SK-N-MC (cell line): ENCODE data around the gene PRX.

Experiments used
- EZH2 ChIP-seq: fragments of 200-600 bp; sonication (generic); IDR thresholded peaks from one replicate; pipeline ENCODE4 v1.6.1; 2017; ENCODE audit warnings: antibody characterized with exemption
- FOXP2 ChIP-seq: optimal IDR thresholded peaks from 2 replicates; pipeline ENCODE3; 2011; ENCODE audit warnings: mild to moderate bottlenecking, moderate library complexity; ENCODE audit not compliant: insufficient read depth; ENCODE audit errors: extremely low read length, control extremely low read depth
- POLR2AphosphoS5 ChIP-seq: IDR thresholded peaks from 2 replicates; pipeline ENCODE4 v1.6.1; 2012; ENCODE audit warnings: mild to moderate bottlenecking, low read depth, low read length, borderline replicate concordance

GRCh38 chr19:40438284-40438683 lies 25.1 kb upstream of the PRX start:
- TF ChIP-seq EZH2: no peak
- TF ChIP-seq POLR2AphosphoS5: no peak
- no peak for TF ChIP-seq FOXP2
